Measurements from ENCODE around the gene S100G. TPM values are rescaled to one million over a fixed set of nuclear protein-coding genes. Genes with fewer than 3 reads are reported as not detected.

Gene S100G
- polyA plus RNA-seq, 1 donor = not detected

Other genes with a start within 250 kb of the S100G start
- 20.8 TPM for gene CTPS2, start 62.5 kb downstream of the S100G start, polyA plus RNA-seq (ENCODE audit: insufficient read length)
- 15.9 TPM for gene SYAP1, start 69.5 kb downstream of the S100G start, polyA plus RNA-seq (ENCODE audit: insufficient read length)
- 9.2 TPM for gene TXLNG, start 136.3 kb downstream of the S100G start, polyA plus RNA-seq (ENCODE audit: insufficient read length)
- gene RBBP7, start 220.2 kb downstream of the S100G start, polyA plus RNA-seq (ENCODE audit: insufficient read length) = 159 TPM

All from hindlimb muscle (tissue), 1 donor.